GM21529 (cell line): ENCODE measurements around the gene AFAP1L2.
A peak's percentile ranks its signal among the peaks of the same experiment; 100 is the strongest.

ENCODE experiments used
- ATAC-seq: cut with Tn5 transposase; IDR thresholded peaks from one replicate; pipeline ENCODE4 v1.9.1; 2021; ENCODE audit not compliant: unreplicated experiment

Gene AFAP1L2

DNA sequence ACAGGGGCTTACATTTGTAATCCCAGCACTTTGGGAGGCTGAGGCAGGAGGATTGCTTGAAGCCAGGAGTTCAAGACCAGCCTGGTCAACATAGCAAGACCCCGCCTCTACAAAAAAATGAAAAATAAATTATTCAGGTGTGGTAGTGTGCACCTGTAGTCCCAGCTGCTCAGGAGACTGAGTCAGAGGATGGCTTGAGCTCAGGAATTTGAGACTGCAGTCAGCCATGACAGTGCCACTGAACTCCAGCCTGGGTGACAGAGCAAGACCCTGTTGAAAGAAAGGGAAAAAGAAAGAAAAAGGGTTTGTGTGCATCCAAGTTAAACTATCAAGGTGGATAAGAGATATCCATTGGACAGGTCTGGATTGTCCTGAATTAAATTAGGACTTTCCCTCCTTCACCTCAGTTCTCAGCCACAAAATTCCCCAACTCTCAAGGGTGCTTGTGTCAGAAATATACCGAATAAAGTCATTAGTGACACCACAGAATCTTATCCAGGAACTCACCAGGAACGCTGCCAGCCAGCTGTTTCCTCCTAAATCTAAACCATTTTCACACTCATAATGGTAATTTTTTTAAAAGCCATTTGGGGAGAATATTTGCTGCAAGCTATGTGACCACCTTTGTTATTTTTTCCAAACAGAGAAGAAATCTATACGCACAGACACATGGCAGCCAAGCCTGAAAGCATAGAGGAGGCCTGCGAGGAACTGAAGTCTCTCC, 12.0 kb downstream of the AFAP1L2 start:
- no peak for ATAC-seq

- ATAC-seq = no peak
Observed at GRCh38 chr10:114391599-114391998, 12.7 kb downstream of the AFAP1L2 start.

DNA sequence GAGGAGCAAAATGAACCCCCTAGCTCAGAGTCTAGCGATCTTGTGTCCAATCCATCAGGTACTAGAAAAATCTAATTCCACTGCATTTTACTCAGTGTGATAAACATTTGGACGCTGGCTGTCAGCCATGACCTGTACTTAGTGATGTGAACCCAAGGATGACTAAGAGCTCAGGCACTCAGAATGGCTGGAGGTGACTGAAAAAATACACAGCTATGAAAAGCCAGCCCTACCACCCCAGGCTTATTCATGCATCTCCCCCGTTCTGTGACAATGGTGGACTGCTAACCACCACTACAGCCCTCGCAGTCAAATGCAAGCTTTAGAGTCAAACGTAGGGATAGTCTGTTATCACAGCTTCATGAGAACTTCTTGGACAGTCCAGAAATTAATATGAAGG, 14.9 kb downstream of the AFAP1L2 start:
- ATAC-seq = no peak

- ATAC-seq = peak; percentile 80
Observed at GRCh38 chr10:114388275-114388674, 16.0 kb downstream of the AFAP1L2 start.

DNA sequence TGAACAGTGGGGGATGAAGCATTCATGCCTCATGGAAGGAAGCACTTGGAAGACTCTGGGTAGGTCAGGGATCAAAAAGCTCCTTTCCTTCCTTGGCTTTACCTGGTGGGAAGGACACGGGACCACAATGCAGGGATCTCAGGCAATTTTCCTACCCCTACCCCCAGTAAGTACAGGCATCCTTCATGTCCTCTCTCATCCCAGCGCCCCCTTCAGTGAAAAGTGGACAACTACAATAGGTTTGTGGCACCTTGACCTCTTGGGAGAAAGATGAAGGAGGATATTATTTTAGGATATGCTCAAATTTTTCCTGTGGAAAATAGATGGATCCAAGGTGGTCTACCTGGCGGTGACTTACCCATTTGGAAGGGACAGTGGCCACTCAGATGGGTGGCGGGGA, 16.5 kb downstream of the AFAP1L2 start:
- no peak for ATAC-seq

- no peak for ATAC-seq
Observed at GRCh38 chr10:114386452-114386851, 17.9 kb downstream of the AFAP1L2 start.

DNA sequence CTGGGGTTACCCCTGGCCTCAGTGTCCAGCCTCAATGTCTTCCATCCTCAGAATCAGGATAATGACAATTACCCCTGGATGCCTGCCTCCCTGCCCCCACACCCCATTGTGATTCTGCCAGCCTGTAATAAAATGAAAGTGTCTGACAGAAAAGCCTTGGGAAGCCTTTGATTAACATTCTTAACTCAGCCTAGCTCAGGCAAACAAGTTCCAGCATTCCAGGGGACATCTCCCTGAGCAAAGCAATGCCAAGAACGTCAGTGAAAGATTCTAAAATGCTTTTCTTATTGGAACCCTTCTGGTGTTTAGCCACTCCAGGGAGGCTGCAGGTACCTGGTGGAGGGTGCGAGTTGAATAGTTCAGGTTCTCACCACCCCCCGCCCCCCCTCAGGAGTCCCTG, 18.7 kb downstream of the AFAP1L2 start:
- no peak for ATAC-seq

GRCh38 chr10:114384601-114385000, 19.7 kb downstream of the AFAP1L2 start:
- ATAC-seq = no peak

DNA sequence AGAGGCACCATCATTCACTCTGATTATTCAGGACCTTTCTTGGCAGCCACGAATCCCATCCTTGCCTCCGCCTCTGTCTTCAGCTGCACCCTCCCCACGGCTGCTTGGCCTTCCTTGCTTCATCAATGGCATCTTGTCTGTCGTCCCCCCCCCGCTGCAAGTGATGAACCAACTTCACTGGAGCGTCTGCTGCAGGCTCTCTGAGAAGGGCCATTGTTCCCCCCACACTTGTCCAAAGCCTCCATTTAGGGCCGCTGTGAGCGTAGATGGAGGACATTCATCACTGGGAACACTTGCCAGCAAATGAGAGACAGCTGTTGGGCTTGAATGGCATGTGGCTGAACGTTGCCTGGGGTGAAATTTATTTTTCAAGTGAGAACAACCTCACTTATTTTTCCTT, 20.1 kb downstream of the AFAP1L2 start:
- no peak for ATAC-seq

DNA sequence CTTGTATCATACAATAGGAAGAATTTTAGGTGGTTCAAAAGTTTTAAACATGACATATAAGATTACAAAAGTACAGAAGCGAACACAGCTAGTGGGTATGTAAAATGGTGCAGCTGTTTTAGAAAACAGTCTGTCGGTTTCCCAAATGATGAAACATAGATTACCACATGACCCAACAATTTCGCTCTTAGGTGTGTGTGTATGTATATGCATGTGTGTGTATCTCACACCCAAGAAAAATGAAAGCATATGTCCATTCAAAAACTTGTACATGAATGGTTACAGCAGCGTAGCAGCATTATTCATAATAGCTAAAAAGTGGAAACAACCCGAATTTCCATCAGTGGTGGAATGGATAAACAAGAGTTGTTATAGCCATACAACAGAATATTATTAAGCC, 23.5 kb downstream of the AFAP1L2 start:
- no peak for ATAC-seq

- ATAC-seq = no peak
Observed at GRCh38 chr10:114380060-114380459, 24.2 kb downstream of the AFAP1L2 start.

DNA sequence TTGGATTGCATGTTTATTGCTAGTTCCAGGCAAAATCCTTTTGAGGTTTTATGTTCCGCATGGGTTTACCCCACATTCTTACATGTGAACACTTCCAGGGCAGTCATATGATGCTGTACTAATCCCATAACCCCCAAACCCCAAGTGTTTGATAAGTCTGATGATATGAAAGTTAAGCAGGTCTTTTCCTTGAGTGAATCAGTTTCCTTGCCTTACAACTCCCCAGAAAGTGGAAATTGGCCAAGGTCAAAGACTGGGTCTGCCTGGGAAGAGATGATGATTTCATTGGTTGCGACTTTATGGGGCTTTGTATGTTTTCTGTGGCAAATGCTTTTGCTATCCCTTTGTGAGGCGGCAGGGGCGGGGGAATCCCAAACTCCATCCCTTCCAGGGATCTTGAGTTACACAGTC, 24.7 kb downstream of the AFAP1L2 start:
- ATAC-seq = no peak

- no peak for ATAC-seq
Observed at GRCh38 chr10:114376523-114376922, 27.8 kb downstream of the AFAP1L2 start.

- ATAC-seq = no peak
Observed at GRCh38 chr10:114375047-114375446, 29.3 kb downstream of the AFAP1L2 start.

DNA sequence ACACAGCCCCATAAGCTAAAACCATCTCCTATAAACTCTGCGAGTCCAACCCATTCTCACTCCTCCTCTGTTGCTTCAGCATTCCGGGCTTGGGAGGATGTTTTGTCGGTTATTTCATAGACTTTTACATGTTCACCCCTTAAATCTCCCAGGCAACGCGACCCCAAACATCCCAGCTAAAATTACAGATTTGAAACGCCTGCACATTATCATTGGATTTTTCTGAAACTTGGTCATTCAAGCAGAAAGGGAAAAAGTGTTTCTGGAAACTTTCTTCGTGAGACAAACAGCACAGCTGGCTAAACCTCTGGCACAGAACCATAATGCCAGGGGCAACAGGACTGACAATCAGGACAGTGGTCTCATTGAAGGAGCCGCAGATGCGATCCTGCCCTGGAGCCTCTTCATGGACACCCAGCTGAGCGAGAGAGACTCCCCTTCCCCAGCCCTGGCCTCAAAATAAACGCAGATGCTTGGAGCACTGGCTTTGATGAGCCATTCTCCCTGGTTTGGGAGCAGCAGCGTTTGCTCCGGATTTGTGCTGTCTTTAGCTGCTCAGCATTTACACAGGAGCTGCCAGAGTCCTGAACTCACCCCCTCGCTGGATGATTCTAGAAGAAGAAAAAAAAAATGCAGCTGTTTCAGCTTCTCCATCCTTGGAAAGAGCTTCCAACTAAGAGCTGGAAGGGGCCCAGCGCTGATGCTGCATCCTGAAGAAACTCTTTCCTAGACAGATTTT, 30.1 kb downstream of the AFAP1L2 start:
- no peak for ATAC-seq

DNA sequence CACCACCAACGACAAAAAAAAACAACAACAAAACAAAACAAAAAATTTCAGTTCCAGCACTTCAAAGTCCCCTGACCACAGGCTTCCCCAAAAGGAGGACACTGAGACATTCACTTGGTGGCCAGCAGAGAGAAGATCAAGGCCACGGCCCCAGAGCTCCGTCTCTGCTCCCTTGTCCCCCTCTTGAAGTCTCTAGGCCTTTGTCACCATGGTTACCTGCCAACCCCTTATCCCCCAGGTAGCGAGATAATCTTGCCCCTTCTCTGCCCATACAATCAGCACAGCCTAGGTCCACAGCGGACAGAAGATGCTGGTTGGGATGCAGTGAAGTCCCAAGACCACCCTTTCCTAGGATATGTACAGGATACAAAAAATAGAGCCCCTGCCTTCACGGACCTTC, 30.7 kb downstream of the AFAP1L2 start:
- ATAC-seq = no peak

GRCh38 chr10:114372995-114373394, 31.3 kb downstream of the AFAP1L2 start:
- ATAC-seq = no peak

DNA sequence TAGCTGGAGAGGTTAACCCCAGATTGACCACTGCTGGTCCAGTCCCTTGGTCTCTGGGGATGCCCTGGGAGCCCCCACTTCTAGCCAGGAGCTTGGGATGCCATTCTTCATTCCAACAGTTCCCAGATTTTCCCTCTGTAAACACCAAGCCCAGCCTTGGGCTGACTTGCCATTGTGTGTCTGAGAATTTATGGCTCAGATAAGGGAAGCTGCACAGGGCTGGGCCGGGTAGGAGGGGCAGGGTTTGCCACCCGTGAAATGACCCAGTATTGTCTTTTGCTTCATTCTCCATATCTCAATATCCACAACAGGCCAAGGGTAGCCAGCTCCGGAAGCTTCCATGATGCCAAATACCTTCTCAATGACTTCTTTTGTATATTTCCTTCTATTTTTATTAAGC, 32.1 kb downstream of the AFAP1L2 start:
- no peak for ATAC-seq

DNA sequence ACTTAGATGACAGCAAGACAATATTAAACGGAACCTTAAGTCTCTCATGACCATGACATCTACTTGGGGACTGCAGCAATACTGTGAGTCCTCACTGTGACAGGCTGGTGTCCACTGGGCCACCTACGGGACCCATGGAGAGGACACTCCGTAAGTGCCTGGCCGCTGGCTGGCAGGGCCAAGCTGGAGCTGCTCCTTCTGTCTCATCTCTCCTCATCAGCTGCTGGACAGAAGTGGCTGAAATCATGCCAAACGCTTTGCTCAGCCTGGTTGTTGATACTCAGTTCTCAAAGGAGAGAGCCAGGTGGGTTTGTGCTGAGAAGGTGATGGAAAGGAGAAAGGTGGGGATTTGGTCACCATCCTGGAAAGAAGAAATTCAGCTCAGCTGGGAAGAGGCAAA, 33.3 kb downstream of the AFAP1L2 start:
- no peak for ATAC-seq

GRCh38 chr10:114370199-114370598, 34.1 kb downstream of the AFAP1L2 start:
- no peak for ATAC-seq

DNA sequence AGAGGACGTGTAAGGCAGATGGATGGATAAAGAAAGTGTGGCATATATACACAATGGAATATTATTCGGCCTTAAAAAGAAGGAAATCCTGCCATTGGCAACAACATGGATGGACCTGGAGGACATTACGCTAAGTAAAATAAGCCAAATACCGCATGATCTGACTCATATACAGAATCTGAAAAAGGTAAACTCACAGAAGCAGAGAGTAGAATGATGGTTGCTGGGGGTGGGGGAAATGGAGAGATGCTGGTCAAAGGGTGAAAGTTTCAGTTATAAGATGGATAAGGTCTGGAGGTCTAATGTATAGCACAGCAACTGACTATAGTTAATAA, 36.3 kb downstream of the AFAP1L2 start:
- no peak for ATAC-seq

DNA sequence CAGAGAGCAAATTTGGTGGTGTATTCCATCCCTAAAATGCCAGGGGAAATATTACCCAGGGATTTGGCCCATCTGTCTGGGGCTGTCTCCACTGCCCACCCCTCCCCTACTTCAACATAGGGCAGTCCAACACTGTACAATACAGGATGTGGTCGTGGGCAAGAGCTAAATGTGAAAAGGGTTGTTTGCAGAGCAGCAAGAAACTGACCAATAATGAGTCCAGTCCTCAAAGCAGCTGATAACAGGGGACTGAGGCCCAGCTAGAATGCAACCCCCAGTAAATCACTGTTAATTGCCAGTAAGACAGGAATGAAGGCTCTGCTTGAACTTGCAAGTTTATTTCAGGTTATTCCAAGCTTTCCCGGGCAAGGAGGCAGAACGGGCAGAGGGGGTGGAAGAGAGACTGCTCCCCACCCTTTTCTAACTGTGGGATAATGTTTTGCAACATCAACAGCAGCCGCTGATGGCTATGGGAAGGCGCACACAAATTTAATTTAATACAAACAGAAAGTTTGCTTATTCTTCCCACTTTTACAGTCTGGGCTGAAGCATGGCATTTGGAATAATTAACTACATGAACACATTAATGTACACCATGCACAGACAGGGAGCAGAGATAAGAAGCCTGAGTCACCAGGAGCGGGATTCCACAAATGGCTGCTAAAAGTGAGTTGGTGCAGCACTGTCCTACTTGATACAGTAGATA, 36.8 kb downstream of the AFAP1L2 start:
- ATAC-seq = no peak
